PFSK-1 (cell line): ENCODE data around the gene WDR76. TPM values are rescaled to one million over a fixed set of nuclear protein-coding genes. Genes with fewer than 3 reads are reported as not detected.

Source experiments
- FOXP2 ChIP-seq: optimal IDR thresholded peaks from 2 replicates; pipeline ENCODE3; 2011; ENCODE audit warnings: borderline replicate concordance, control low read depth, inconsistent platforms; ENCODE audit not compliant: insufficient read depth; ENCODE audit errors: extremely low read length, extremely low read depth
- POLR2AphosphoS5 ChIP-seq: IDR thresholded peaks from 2 replicates; pipeline ENCODE4 v1.6.1; 2012; ENCODE audit warnings: low read depth, mild to moderate bottlenecking, control low read depth, low read length, moderate library complexity
- SIN3A ChIP-seq: IDR thresholded peaks from 2 replicates; pipeline ENCODE4 v1.6.1; 2012; ENCODE audit warnings: mild to moderate bottlenecking, low read length, moderate library complexity, borderline replicate concordance; ENCODE audit not compliant: insufficient read depth
- TAF1 ChIP-seq: IDR thresholded peaks from 2 replicates; pipeline ENCODE4 v1.6.1; 2012; ENCODE audit warnings: low read length, control low read depth, borderline replicate concordance; ENCODE audit not compliant: insufficient read depth
- polyA plus RNA-seq: library from polyadenylated mRNA; unstranded; fragments of >200 nt; gene quantifications from one replicate; pipeline ENCODE4 v1.2.1, GENCODE V29; 2012; ENCODE audit warnings: low read depth, missing spikeins; ENCODE audit not compliant: insufficient read length
- TF ChIP-seq, protein P1 (sequence below), 2 experiments: IDR thresholded peaks; 2 replicates each; pipeline versions ENCODE4 v1.6.1 to v1.8.0; 2011 to 2012; ENCODE audit warnings: low read depth in 2 of 2, low read length in 2 of 2, control low read depth in 1 of 2, inconsistent platforms in 1 of 2, mild to moderate bottlenecking in 1 of 2, moderate library complexity in 1 of 2; ENCODE audit not compliant: insufficient read depth in 1 of 2

Gene WDR76
- polyA plus RNA-seq, result 5.5 TPM

DNA sequence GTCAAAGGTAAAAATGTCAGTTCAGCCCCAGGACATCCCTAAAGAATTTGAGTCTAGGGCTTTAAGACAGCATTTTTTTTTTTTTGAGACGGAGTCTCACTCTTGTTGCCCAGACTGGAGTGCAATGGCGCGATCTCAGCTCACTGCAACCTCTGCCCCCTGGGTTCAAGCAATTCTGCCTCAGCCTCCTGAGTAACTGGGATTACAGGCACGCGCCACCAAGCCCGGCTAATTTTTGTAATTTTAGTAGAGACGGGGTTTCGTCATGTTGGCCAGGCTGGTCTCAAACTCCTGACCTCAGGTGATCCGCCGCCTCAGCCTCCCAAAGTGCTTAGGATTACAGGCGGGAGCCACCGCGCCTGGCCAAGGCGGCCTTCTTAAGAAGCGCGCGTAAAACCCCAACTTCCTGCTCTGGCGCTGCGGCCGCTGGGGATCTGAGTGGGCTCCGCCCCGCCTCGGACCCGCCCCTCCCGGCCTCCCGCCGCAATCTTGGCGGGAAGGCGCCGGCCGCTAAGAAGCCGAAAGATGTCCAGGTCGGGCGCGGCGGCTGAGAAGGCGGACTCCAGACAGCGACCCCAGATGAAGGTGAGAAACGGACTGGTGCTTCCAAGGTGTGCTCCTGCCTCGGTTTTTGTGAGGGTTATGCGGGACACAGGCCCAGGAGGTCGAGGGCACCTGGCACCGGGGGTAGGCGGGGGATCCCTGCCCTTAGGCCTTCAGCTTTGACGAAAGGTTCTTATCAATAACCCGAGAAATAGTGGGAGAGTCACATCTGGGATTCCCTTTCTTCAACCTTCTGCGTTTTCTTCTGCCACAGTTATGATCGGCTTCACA, at the start of gene WDR76:
TSS of gene WDR76 (plus strand) at position 495 of the 834 bp plus-strand sequence. CDS start at position 526, 31 bp downstream.
- TF ChIP-seq SIN3A (no peak), TAF1 (no peak), POLR2AphosphoS5 (0 out of 2 replicates have a peak, but pooled peaks have one; percentile 26)
- TF ChIP-seq, protein P1, sequence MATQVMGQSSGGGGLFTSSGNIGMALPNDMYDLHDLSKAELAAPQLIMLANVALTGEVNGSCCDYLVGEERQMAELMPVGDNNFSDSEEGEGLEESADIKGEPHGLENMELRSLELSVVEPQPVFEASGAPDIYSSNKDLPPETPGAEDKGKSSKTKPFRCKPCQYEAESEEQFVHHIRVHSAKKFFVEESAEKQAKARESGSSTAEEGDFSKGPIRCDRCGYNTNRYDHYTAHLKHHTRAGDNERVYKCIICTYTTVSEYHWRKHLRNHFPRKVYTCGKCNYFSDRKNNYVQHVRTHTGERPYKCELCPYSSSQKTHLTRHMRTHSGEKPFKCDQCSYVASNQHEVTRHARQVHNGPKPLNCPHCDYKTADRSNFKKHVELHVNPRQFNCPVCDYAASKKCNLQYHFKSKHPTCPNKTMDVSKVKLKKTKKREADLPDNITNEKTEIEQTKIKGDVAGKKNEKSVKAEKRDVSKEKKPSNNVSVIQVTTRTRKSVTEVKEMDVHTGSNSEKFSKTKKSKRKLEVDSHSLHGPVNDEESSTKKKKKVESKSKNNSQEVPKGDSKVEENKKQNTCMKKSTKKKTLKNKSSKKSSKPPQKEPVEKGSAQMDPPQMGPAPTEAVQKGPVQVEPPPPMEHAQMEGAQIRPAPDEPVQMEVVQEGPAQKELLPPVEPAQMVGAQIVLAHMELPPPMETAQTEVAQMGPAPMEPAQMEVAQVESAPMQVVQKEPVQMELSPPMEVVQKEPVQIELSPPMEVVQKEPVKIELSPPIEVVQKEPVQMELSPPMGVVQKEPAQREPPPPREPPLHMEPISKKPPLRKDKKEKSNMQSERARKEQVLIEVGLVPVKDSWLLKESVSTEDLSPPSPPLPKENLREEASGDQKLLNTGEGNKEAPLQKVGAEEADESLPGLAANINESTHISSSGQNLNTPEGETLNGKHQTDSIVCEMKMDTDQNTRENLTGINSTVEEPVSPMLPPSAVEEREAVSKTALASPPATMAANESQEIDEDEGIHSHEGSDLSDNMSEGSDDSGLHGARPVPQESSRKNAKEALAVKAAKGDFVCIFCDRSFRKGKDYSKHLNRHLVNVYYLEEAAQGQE (IDR thresholded peaks at IDR 0.05; ENCODE audit: insufficient read depth in 1 of 2, low read depth in 2 of 2, low read length in 2 of 2), result no peak

DNA sequence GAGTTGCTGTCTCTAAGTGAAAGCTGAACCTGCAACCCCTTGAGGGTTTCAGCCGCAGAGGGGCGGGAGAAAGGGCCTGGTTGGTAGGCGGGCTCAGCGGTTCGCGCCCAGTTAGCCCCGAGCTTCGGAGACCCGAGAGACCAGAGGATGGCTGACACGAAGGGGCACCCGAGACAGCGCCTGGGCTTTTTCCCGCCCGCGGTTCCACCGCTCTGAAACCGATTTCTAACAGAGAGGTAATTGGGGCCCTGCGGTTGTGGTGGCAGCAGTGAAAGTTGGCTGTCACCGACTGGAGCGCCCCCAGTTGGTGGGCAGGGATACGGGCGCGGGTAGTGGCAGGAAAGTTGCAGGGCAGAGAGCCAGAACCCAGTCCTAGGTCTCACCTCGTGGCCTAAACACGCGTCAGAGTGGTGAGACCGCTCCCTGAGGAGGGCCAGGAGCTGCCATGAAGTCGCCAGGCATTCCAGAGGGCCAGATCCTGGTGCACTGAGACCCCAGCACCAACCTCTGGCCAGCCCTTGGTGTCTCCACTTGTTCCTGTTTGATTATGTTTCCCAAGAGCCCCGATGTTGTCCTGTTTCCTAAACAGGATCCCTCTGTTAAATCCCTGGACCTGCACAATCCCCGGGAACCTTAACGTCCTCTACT, 49.4 kb upstream of the WDR76 start:
- TF ChIP-seq, protein P1 (IDR thresholded peaks at IDR 0.05; ENCODE audit: insufficient read depth in 1 of 2, low read depth in 2 of 2, low read length in 2 of 2), result no peak
- TF ChIP-seq SIN3A, result no peak
- no peak for TF ChIP-seq TAF1
- peak; percentile 60 for TF ChIP-seq FOXP2
- no peak; the same call in none of the 2 replicates for TF ChIP-seq POLR2AphosphoS5

DNA sequence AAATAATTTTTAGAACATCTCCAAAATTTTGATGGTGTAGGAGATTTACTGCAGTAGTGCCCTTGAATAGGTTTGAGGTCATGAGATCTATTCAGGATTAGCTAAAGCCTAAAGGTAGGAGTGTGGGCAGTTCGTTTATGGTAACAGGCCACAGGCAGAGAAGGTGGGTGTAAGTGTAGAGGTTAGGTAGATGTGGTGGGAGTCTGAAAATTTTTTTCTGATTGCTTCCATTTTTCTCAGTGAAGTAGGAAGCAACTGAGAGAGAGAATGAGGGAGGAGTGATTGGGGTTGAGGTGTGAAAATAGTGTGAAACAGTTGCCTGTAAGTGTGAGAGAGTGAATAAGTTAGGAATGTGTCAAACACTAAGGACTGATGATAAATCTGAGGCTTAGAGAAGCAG, 47.8 kb upstream of the WDR76 start:
- TF ChIP-seq TAF1 (no peak), POLR2AphosphoS5 (no peak), FOXP2 (no peak), SIN3A (no peak)
- TF ChIP-seq, protein P1 (IDR thresholded peaks at IDR 0.05; ENCODE audit: insufficient read depth in 1 of 2, low read depth in 2 of 2, low read length in 2 of 2), result no peak

DNA sequence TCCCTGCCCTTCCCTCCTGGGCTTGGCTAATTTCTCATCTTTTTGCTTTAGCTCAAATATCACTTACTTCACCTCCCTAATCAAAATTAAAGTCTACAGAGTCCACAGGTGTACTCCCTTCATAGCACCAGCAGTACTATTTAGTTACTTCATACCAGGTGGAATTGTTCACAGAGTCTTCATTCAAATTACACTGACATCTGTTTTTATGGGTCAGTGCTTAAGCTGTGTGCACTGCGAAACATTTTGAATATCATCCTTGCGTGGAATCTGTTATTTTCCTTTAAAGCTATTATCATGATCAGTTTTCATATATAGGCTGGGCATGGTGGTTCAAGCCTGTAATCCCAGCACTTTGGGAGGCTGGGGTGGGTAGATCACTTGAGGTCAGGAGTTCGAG, 37.4 kb upstream of the WDR76 start:
- TF ChIP-seq SIN3A, result no peak
- TF ChIP-seq POLR2AphosphoS5, result no peak
- no peak for TF ChIP-seq TAF1
- TF ChIP-seq, protein P1 (IDR thresholded peaks at IDR 0.05; ENCODE audit: insufficient read depth in 1 of 2, low read depth in 2 of 2, low read length in 2 of 2), result no peak
- TF ChIP-seq FOXP2, result no peak
